Neural progenitor cell (in vitro differentiated cells): ENCODE data around the gene TRABD. TPM values are rescaled to one million over a fixed set of nuclear protein-coding genes. Genes with fewer than 3 reads are reported as not detected.

Source experiments
- DNase-seq: peaks from one replicate; pipeline ENCODE4 v3.0.0-alpha.2; 2016; ENCODE audit warnings: low spot score
- H2AFZ ChIP-seq: fragments of 200-600 bp; sonication (generic); replicated peaks from 2 replicates; pipeline ENCODE4 v1.6.1; 2016; ENCODE audit warnings: antibody characterized with exemption
- H3F3A ChIP-seq: fragments of 200-600 bp; sonication (generic); 2 replicates; pipeline ENCODE4 v1.6.1; 2016; ENCODE audit warnings: antibody characterized with exemption, low read depth
- H3K27ac ChIP-seq: fragments of 200-600 bp; sonication (generic); 2 replicates; pipeline ENCODE4 v1.5.1; 2016; ENCODE audit warnings: mild to moderate bottlenecking
- H3K27me3 ChIP-seq: fragments of 200-600 bp; sonication (generic); 2 replicates; pipeline ENCODE4 v1.6.1; 2016; ENCODE audit warnings: mild to moderate bottlenecking, moderate library complexity
- H3K36me3 ChIP-seq: fragments of 200-600 bp; sonication (generic); 2 replicates; pipeline ENCODE4 v1.5.1; 2016
- H3K4me1 ChIP-seq: fragments of 200-600 bp; sonication (generic); 2 replicates; pipeline ENCODE4 v1.6.1; 2016; ENCODE audit warnings: mixed run types
- H3K4me2 ChIP-seq: fragments of 200-600 bp; sonication (generic); 2 replicates; pipeline ENCODE4 v1.6.1; 2016
- H3K4me3 ChIP-seq: fragments of 200-600 bp; sonication (generic); 2 replicates; pipeline ENCODE4 v1.5.1; 2016
- H3K79me2 ChIP-seq: fragments of 200-600 bp; sonication (generic); 2 replicates; pipeline ENCODE4 v1.6.1; 2016; ENCODE audit warnings: low read depth
- H3K9ac ChIP-seq: fragments of 200-600 bp; sonication (generic); 2 replicates; pipeline ENCODE4 v1.6.1; 2016
- H3K9me3 ChIP-seq: fragments of 200-600 bp; sonication (generic); 2 replicates; pipeline ENCODE4 v1.5.1; 2016; ENCODE audit warnings: low read depth
- H4K20me1 ChIP-seq: fragments of 200-600 bp; sonication (generic); 2 replicates; pipeline ENCODE4 v1.6.1; 2016; ENCODE audit warnings: low read depth
- H3K27ac Mint-ChIP-seq: 3 replicates; pipeline ENCODE4 v1.8.0; 2021; ENCODE audit warnings: mixed read lengths
- H3K27me3 Mint-ChIP-seq: 2 replicates; pipeline ENCODE4 v1.8.0; 2022; ENCODE audit warnings: low read depth, mild to moderate bottlenecking, inconsistent platforms, moderate library complexity, mixed read lengths; ENCODE audit not compliant: insufficient read depth
- H3K36me3 Mint-ChIP-seq: 3 replicates; pipeline ENCODE4 v1.8.0; 2021; ENCODE audit warnings: mixed read lengths
- H3K4me1 Mint-ChIP-seq: 3 replicates; pipeline ENCODE4 v1.8.0; 2021; ENCODE audit warnings: mixed read lengths
- H3K4me3 Mint-ChIP-seq: 3 replicates; pipeline ENCODE4 v1.8.0; 2021; ENCODE audit warnings: mild to moderate bottlenecking, moderate library complexity, mixed read lengths
- H3K9me3 Mint-ChIP-seq: 3 replicates; pipeline ENCODE4 v1.8.0; 2020; ENCODE audit warnings: mixed read lengths
- EZH2 ChIP-seq: fragments of 200-600 bp; sonication (generic); IDR thresholded peaks from 2 replicates; pipeline ENCODE4 v1.6.1; 2017; ENCODE audit warnings: antibody characterized with exemption, mild to moderate bottlenecking, moderate library complexity
- EZH2phosphoT487 ChIP-seq: fragments of 200-600 bp; sonication (generic); IDR thresholded peaks from 2 replicates; pipeline ENCODE4 v1.6.1; 2017; ENCODE audit warnings: antibody characterized with exemption
- total RNA-seq: library from RNA; depleted of rRNA; stranded (reverse); fragments of >200 nt; gene quantifications from 2 replicates; pipeline ENCODE4 v1.2.3, GENCODE V29; 2015; ENCODE audit warnings: low replicate concordance
- TF ChIP-seq, protein P1 (sequence below): fragments of 200-600 bp; sonication (generic); IDR thresholded peaks from 2 replicates; pipeline ENCODE4 v1.5.1; 2017; ENCODE audit warnings: antibody characterized with exemption, mild to moderate bottlenecking

TRABD gene
- total RNA-seq, 1 donor from 2014 or later, result 15.4 TPM

DNA sequence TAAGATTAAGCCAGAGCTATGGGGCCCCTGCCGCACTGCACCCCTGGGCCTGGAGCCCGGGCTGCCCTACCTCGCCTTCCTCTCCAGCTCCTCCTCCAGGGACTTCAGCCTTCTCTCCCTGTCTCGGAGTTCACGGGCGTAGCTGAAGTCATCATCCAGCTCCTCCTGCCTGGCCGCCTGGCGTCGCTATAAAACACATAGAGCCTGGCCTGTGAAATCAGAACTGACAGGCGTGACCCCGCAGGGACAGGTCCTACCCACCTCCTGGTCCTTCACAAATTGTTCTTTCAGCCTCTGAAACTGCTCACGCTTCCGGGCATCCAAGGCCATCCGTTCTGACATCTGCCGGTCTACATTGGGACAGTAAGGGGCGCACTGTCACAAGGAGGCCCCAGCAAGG is 38.4 kb downstream of the TRABD start:
- no peaks in the 10 kb centered on the region for H3K79me2 ChIP-seq
- H3K4me1 ChIP-seq, result no peaks in the 10 kb centered on the region
- no peak overlapping the region for H3K27ac Mint-ChIP-seq
- no peaks in the 10 kb centered on the region for H3K36me3 ChIP-seq
- no peak overlapping the region for H2AFZ ChIP-seq
- no peaks in the 10 kb centered on the region for H3K9me3 ChIP-seq
- no peaks in the 10 kb centered on the region for H3K27me3 ChIP-seq
- H4K20me1 ChIP-seq, result no peaks in the 10 kb centered on the region
- peak overlapping the region; percentile 39 for H3K4me3 Mint-ChIP-seq
- H3K27ac ChIP-seq, result no peak overlapping the region
- no peaks in the 10 kb centered on the region for H3K4me1 Mint-ChIP-seq
- no peaks in the 10 kb centered on the region for H3F3A ChIP-seq
- no peak overlapping the region for H3K4me3 ChIP-seq
- no peak overlapping the region for H3K4me2 ChIP-seq
- peaks cover 13% of the 10 kb centered on the region for H3K27me3 Mint-ChIP-seq
- peaks cover 6% of the 10 kb centered on the region for H3K36me3 Mint-ChIP-seq
- no peak for DNase-seq
- H3K9me3 Mint-ChIP-seq, result no peaks in the 10 kb centered on the region
- TF ChIP-seq EZH2phosphoT487, result no peak
- TF ChIP-seq EZH2, result no peak
- TF ChIP-seq, protein P1, sequence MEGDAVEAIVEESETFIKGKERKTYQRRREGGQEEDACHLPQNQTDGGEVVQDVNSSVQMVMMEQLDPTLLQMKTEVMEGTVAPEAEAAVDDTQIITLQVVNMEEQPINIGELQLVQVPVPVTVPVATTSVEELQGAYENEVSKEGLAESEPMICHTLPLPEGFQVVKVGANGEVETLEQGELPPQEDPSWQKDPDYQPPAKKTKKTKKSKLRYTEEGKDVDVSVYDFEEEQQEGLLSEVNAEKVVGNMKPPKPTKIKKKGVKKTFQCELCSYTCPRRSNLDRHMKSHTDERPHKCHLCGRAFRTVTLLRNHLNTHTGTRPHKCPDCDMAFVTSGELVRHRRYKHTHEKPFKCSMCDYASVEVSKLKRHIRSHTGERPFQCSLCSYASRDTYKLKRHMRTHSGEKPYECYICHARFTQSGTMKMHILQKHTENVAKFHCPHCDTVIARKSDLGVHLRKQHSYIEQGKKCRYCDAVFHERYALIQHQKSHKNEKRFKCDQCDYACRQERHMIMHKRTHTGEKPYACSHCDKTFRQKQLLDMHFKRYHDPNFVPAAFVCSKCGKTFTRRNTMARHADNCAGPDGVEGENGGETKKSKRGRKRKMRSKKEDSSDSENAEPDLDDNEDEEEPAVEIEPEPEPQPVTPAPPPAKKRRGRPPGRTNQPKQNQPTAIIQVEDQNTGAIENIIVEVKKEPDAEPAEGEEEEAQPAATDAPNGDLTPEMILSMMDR, result no peak
- no peak overlapping the region for H3K9ac ChIP-seq

DNA sequence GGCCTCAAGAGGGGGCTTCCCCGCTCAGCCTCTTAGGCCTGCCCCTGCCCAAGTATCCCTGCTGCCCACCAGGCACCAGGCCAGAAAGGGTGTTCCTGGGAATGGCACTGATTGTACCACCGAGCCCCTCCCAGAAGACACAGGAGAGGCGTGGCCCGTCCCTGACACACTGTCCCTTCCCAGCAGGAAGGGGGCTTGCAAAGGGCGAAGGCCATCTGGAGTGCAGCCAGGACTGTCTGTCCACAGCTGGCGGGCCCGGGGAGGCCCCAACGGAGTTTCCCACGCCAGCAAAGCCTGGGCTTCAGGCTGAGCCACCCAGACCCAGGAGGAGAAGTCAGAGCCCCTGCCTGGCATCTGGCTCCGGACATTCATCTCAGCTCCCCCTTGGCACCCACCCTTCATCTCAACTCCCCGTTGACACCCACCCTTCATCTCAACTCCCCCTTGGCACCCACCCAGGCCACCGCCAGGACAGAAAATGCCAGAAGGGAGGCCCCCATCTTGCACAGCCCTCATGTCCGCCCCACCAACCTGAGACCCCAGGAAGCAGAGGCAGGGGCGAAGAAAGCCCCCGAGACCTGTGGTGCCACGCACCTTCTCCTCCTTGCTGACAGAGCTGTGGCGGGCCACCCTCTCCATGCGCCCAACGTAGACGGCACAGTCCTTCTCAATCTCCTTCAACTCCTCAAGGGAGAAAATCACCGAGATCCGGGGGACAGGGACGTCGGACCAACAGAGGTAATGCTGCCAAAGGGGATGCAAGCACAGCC is 39.7 kb downstream of the TRABD start:
- H3K9me3 Mint-ChIP-seq, result no peaks in the 10 kb centered on the region
- H4K20me1 ChIP-seq, result peaks cover 5% of the 10 kb centered on the region
- no peak overlapping the region for H3K4me3 ChIP-seq
- no peaks in the 10 kb centered on the region for H3K9me3 ChIP-seq
- H3K27ac Mint-ChIP-seq, result no peak overlapping the region
- H3K79me2 ChIP-seq, result no peaks in the 10 kb centered on the region
- H3K27ac ChIP-seq, result no peak overlapping the region
- no peak for DNase-seq
- H3K9ac ChIP-seq, result no peak overlapping the region
- H3K27me3 Mint-ChIP-seq, result peaks cover 13% of the 10 kb centered on the region
- H2AFZ ChIP-seq, result no peak overlapping the region
- no peaks in the 10 kb centered on the region for H3F3A ChIP-seq
- no peaks in the 10 kb centered on the region for H3K27me3 ChIP-seq
- H3K36me3 ChIP-seq, result no peaks in the 10 kb centered on the region
- TF ChIP-seq, protein P1, result no peak
- TF ChIP-seq EZH2, result no peak
- TF ChIP-seq EZH2phosphoT487, result no peak
- H3K4me2 ChIP-seq, result no peak overlapping the region
- H3K36me3 Mint-ChIP-seq, result peaks cover 11% of the 10 kb centered on the region
- H3K4me1 Mint-ChIP-seq, result no peaks in the 10 kb centered on the region
- no peaks in the 10 kb centered on the region for H3K4me1 ChIP-seq
- peak overlapping the region; percentile 43 for H3K4me3 Mint-ChIP-seq

DNA sequence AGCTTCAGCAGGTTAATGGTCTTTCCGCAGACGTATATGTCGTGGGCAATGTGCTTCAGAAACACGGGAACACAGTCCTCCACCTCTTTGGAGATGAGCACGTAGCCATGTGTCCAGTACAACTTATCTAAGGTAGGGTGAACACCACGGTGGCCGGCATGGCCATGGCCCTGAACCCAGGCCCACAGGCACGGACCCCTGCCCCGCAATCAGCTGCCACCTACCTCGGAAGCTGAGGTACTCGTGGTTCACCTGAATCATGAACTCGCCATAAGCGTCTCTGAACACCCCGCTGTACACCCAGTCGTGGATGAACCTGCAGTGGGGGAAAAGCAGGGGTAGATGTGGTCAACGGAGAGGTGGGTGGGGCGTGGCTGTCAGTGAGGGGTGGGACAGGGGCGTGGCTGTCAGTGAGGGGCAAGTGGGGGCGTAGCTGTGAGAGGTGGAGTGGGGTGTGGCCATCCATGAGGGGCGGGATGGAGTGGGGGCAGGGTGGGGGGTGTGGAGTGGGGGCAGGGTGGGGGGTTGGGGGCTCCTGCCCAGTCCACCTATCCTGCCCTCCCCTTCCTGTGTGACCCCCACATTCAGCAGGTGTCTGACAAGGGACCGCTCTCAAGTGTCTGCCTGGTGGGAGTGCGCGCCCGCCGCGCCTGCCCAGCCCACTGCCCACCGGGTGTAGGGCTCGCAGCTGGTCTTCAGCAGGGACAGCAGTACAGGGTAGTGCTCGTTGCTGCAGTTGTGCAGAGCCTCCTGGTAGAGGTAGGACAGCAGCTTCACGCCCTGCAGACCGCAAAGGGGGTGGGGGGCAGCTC is 40.6 kb downstream of the TRABD start:
- H4K20me1 ChIP-seq, result peaks cover 5% of the 10 kb centered on the region
- TF ChIP-seq EZH2 (no peak), EZH2phosphoT487 (no peak)
- TF ChIP-seq, protein P1, result no peak
- no peaks in the 10 kb centered on the region for H3K9me3 Mint-ChIP-seq
- H3K4me1 ChIP-seq, result no peaks in the 10 kb centered on the region
- peaks cover 11% of the 10 kb centered on the region for H3K36me3 Mint-ChIP-seq
- no peaks in the 10 kb centered on the region for H3K9me3 ChIP-seq
- H3K27ac ChIP-seq, result no peak overlapping the region
- H3K27me3 ChIP-seq, result no peaks in the 10 kb centered on the region
- H3K4me1 Mint-ChIP-seq, result no peaks in the 10 kb centered on the region
- H3K4me3 Mint-ChIP-seq, result no peak overlapping the region
- no peak for DNase-seq
- H3K4me2 ChIP-seq, result no peak overlapping the region
- peaks cover 13% of the 10 kb centered on the region for H3K27me3 Mint-ChIP-seq
- H3K9ac ChIP-seq, result no peak overlapping the region
- no peak overlapping the region for H3K27ac Mint-ChIP-seq
- H3K4me3 ChIP-seq, result no peak overlapping the region
- no peak overlapping the region for H2AFZ ChIP-seq
- no peaks in the 10 kb centered on the region for H3K79me2 ChIP-seq
- no peaks in the 10 kb centered on the region for H3K36me3 ChIP-seq
- no peaks in the 10 kb centered on the region for H3F3A ChIP-seq
